ENCODE results near the gene HSF2. TPM values are rescaled to one million over a fixed set of nuclear protein-coding genes. Genes with fewer than 3 reads are reported as not detected.

HSF2 gene
- total RNA-seq, 1 experiment from 2014 or later: 12.3 TPM

DNA sequence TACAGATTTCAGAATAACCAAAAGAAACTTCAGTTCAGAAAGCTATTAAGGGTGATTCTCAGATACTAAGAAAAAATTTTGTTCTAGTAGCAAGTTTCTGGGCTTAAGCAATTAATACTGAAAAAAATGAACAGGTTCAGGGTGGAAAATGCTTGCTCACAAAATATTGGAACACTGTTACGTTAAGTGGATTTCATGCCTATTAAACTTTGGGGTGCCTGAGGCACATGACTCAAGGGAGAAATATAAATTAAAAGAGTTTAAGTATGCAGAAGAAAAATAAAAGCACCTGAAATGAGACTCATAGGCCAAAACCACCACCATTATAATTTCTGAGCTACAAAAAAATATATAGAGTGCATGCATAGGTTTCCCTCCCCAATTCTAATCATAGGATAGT is 32.3 kb upstream of the HSF2 start:
- no peaks in the 10 kb centered on the region for H3K27me3 Mint-ChIP-seq (ENCODE audit: insufficient read depth, unreplicated experiment)
- H3K9me3 Mint-ChIP-seq (ENCODE audit: unreplicated experiment): no peaks in the 10 kb centered on the region
- H3K4me1 Mint-ChIP-seq (ENCODE audit: low read depth, unreplicated experiment): no peaks in the 10 kb centered on the region
- Histone ChIP-seq H3K4me3 (ENCODE audit: low read depth, low read length) (no peak overlapping the region), H3K9me3 (no peaks in the 10 kb centered on the region), H3K4me1 (no peaks in the 10 kb centered on the region), H3K27me3 (replicated peaks; ENCODE audit: control insufficient read depth, insufficient read depth, low read length) (no peaks in the 10 kb centered on the region), H3K36me3 (ENCODE audit: control insufficient read depth, insufficient read depth, low read length) (no peaks in the 10 kb centered on the region)
- no TSS peak for BruUV-seq (replicated peaks)
- DNase-seq: no peak
- H3K27ac Mint-ChIP-seq (ENCODE audit: unreplicated experiment): no peak overlapping the region
- H3K36me3 Mint-ChIP-seq (ENCODE audit: insufficient read depth, unreplicated experiment): no peaks in the 10 kb centered on the region
- intact Hi-C loops (cut with micrococcal nuclease; ENCODE audit: unreplicated experiment): no loop called here
- ChIA-PET CTCF (no interaction called here), POLR2A (no interaction called here)
- TF ChIP-seq, protein P1, sequence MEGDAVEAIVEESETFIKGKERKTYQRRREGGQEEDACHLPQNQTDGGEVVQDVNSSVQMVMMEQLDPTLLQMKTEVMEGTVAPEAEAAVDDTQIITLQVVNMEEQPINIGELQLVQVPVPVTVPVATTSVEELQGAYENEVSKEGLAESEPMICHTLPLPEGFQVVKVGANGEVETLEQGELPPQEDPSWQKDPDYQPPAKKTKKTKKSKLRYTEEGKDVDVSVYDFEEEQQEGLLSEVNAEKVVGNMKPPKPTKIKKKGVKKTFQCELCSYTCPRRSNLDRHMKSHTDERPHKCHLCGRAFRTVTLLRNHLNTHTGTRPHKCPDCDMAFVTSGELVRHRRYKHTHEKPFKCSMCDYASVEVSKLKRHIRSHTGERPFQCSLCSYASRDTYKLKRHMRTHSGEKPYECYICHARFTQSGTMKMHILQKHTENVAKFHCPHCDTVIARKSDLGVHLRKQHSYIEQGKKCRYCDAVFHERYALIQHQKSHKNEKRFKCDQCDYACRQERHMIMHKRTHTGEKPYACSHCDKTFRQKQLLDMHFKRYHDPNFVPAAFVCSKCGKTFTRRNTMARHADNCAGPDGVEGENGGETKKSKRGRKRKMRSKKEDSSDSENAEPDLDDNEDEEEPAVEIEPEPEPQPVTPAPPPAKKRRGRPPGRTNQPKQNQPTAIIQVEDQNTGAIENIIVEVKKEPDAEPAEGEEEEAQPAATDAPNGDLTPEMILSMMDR (IDR thresholded peaks at IDR 0.05; ENCODE audit: insufficient read depth in 1 of 2, low read depth in 1 of 2, low read length in 1 of 2, severe bottlenecking in 1 of 2, unreplicated experiment in 1 of 2): no peak
- H3K4me3 Mint-ChIP-seq (ENCODE audit: unreplicated experiment): no peak overlapping the region

DNA sequence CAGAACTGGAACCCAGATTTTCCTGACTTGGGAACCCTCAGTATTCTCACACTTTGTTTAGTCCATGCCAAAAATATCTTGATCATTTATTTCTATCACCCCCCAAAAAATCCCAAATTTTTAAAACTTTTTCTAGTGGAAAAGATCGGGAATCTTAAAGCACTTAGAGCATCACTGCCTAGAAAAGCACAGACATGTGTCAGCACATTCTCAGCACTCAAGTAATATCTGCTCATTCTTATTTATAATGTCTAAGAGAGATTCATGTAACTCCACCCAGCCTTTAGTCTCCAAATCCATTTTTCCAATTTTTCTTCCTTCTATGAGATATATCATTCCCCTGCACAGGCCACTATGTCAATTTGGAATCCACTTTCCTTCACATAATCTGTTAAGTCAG is 29.9 kb upstream of the HSF2 start:
- Histone ChIP-seq H3K36me3 (ENCODE audit: control insufficient read depth, insufficient read depth, low read length) (no peaks in the 10 kb centered on the region), H3K4me1 (no peaks in the 10 kb centered on the region), H3K9me3 (no peaks in the 10 kb centered on the region), H3K4me3 (ENCODE audit: low read depth, low read length) (no peak overlapping the region), H3K27me3 (replicated peaks; ENCODE audit: control insufficient read depth, insufficient read depth, low read length) (no peaks in the 10 kb centered on the region)
- intact Hi-C loops (cut with micrococcal nuclease; ENCODE audit: unreplicated experiment): no loop called here
- POLR2A ChIA-PET: no interaction called here
- no peaks in the 10 kb centered on the region for H3K9me3 Mint-ChIP-seq (ENCODE audit: unreplicated experiment)
- no peak overlapping the region for H3K27ac Mint-ChIP-seq (ENCODE audit: unreplicated experiment)
- no peaks in the 10 kb centered on the region for H3K4me1 Mint-ChIP-seq (ENCODE audit: low read depth, unreplicated experiment)
- CTCF ChIA-PET: no interaction called here
- BruUV-seq (replicated peaks): no TSS peak
- H3K4me3 Mint-ChIP-seq (ENCODE audit: unreplicated experiment): no peak overlapping the region
- TF ChIP-seq, protein P1 (IDR thresholded peaks at IDR 0.05; ENCODE audit: insufficient read depth in 1 of 2, low read depth in 1 of 2, low read length in 1 of 2, severe bottlenecking in 1 of 2, unreplicated experiment in 1 of 2): no peak
- no peak for DNase-seq
- no peaks in the 10 kb centered on the region for H3K36me3 Mint-ChIP-seq (ENCODE audit: insufficient read depth, unreplicated experiment)
- peaks cover 7% of the 10 kb centered on the region for H3K27me3 Mint-ChIP-seq (ENCODE audit: insufficient read depth, unreplicated experiment)

DNA sequence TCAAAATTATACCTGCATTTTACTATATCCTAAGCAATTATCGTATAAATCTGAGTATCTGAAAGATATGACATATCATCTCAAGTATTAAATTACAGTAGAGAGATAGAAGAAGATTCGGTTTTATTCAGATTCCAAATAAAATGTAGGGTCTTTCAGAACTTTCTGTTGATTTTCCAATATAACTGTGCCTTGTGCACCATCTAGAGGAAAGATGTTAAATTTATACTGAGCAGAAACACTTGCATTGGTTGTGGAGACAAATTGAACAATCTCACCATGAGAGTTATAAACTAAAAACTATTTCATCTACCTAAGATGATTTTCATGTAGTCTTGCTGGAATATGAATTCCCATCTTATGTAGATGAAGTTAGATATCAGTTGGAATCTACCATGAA is 26.8 kb upstream of the HSF2 start:
- Mint-ChIP-seq H3K27me3 (ENCODE audit: insufficient read depth, unreplicated experiment) (peaks cover 9% of the 10 kb centered on the region), H3K27ac (ENCODE audit: unreplicated experiment) (no peak overlapping the region), H3K4me1 (ENCODE audit: low read depth, unreplicated experiment) (no peaks in the 10 kb centered on the region), H3K4me3 (ENCODE audit: unreplicated experiment) (no peak overlapping the region), H3K36me3 (ENCODE audit: insufficient read depth, unreplicated experiment) (no peaks in the 10 kb centered on the region), H3K9me3 (ENCODE audit: unreplicated experiment) (no peaks in the 10 kb centered on the region)
- TF ChIP-seq, protein P1 (IDR thresholded peaks at IDR 0.05; ENCODE audit: insufficient read depth in 1 of 2, low read depth in 1 of 2, low read length in 1 of 2, severe bottlenecking in 1 of 2, unreplicated experiment in 1 of 2): peak; percentile 9 to 20
- ChIA-PET POLR2A (no interaction called here), CTCF (no interaction called here)
- no TSS peak for BruUV-seq (replicated peaks)
- H3K4me1 ChIP-seq: no peaks in the 10 kb centered on the region
- no peaks in the 10 kb centered on the region for H3K27me3 ChIP-seq (replicated peaks; ENCODE audit: control insufficient read depth, insufficient read depth, low read length)
- no peak overlapping the region for H3K4me3 ChIP-seq (ENCODE audit: low read depth, low read length)
- intact Hi-C loops (cut with micrococcal nuclease; ENCODE audit: unreplicated experiment): no loop called here
- H3K9me3 ChIP-seq: no peaks in the 10 kb centered on the region
- no peak for DNase-seq
- no peaks in the 10 kb centered on the region for H3K36me3 ChIP-seq (ENCODE audit: control insufficient read depth, insufficient read depth, low read length)

All from Caco-2 (cell line).